ENCODE measurements around the gene C5orf15. TPM values are rescaled to one million over a fixed set of nuclear protein-coding genes. Genes with fewer than 3 reads are reported as not detected.

C5orf15 gene
- total RNA-seq, 1 donor from 2014 or later = 20.8 TPM

DNA sequence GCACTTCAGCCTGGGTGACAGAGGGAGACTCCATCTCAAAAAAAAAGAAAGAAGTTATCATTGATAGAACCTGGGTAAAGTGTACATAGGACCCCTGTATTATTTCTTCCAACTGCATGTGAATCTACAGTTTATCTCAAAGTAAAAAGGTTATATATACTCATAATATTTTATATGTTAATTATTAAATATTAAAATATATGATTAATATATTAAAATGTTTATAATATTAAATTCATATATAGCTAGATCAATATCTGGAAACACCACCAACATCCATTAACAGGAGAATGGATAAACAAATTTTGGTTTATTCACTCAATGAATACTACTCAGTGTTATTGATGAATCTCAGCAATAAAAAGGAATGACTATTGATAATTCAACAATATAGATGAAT lies 19.7 kb downstream of the C5orf15 start:
- Histone ChIP-seq H3K36me3 (ENCODE audit: control insufficient read depth, insufficient read depth, low read length) (no peaks in the 10 kb centered on the region), H3K27me3 (ENCODE audit: control insufficient read depth, insufficient read depth, low read length) (peaks cover 4% of the 10 kb centered on the region), H3K4me3 (ENCODE audit: low read depth, low read length) (no peak overlapping the region)
- TF ChIP-seq, protein P1, sequence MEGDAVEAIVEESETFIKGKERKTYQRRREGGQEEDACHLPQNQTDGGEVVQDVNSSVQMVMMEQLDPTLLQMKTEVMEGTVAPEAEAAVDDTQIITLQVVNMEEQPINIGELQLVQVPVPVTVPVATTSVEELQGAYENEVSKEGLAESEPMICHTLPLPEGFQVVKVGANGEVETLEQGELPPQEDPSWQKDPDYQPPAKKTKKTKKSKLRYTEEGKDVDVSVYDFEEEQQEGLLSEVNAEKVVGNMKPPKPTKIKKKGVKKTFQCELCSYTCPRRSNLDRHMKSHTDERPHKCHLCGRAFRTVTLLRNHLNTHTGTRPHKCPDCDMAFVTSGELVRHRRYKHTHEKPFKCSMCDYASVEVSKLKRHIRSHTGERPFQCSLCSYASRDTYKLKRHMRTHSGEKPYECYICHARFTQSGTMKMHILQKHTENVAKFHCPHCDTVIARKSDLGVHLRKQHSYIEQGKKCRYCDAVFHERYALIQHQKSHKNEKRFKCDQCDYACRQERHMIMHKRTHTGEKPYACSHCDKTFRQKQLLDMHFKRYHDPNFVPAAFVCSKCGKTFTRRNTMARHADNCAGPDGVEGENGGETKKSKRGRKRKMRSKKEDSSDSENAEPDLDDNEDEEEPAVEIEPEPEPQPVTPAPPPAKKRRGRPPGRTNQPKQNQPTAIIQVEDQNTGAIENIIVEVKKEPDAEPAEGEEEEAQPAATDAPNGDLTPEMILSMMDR (IDR thresholded peaks at IDR 0.05; ENCODE audit: insufficient read depth, low read length, severe bottlenecking) = no peak
- FAIRE-seq (no peak), DNase-seq (ENCODE audit: low read depth) (no peak)

DNA sequence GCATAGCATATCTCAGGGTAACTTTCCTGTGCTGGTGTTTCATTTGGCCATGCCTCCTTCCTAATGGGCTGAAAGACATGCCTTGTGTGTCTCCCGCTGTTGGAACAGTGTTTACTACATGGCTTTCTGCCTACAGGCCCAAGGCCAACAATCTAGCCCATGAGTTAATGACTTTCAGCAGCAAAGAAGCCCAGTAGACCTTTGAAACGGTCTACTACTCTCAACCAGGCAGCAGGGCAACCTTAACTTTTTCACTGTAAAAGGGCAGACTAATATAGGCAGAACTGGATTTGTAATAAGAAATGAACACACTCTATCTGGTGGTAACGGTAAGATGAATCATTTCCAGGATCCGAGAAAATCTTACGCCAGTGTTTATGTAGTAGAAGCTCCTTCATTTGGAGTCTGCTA lies 21.0 kb downstream of the C5orf15 start:
- no peaks in the 10 kb centered on the region for H3K36me3 ChIP-seq (ENCODE audit: control insufficient read depth, insufficient read depth, low read length)
- DNase-seq (ENCODE audit: low read depth) (no peak), FAIRE-seq (no peak)
- H3K4me3 ChIP-seq (ENCODE audit: low read depth, low read length) = no peak overlapping the region
- TF ChIP-seq, protein P1 (IDR thresholded peaks at IDR 0.05; ENCODE audit: insufficient read depth, low read length, severe bottlenecking) = no peak
- peaks cover 4% of the 10 kb centered on the region for H3K27me3 ChIP-seq (ENCODE audit: control insufficient read depth, insufficient read depth, low read length)

DNA sequence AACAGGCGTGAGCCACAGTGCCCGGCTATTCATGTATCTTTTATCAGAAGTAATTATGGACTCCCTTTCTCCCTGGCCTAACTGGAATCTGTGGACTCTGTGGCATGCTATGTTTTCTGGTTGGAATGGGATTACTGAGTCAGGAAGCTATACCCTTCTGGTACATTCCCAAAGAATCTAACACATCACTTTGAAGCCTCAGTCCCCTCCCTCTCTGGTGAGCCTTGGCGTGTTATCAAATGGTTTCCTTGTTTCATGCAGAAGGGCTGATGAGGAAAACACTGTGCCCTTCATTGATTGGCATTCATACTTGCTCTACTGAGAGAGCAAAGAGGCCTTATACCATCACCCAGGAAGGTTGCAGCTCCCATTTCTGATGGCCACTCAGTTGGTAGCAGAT lies 22.9 kb downstream of the C5orf15 start:
- DNase-seq (ENCODE audit: low read depth) (no peak), FAIRE-seq (no peak)
- no peak overlapping the region for H3K4me3 ChIP-seq (ENCODE audit: low read depth, low read length)

GRCh38 chr5:133944263-133945185 lies 23.9 kb downstream of the C5orf15 start:
- FAIRE-seq = no peak
- TF ChIP-seq, protein P1 (IDR thresholded peaks at IDR 0.05; ENCODE audit: insufficient read depth, low read length, severe bottlenecking) = peak; percentile 57
- no peak overlapping the region for H3K4me3 ChIP-seq (ENCODE audit: low read depth, low read length)
- H3K27me3 ChIP-seq (ENCODE audit: control insufficient read depth, insufficient read depth, low read length) = peaks cover 4% of the 10 kb centered on the region
- H3K36me3 ChIP-seq (ENCODE audit: control insufficient read depth, insufficient read depth, low read length) = no peaks in the 10 kb centered on the region
- peak; percentile 57 for DNase-seq (ENCODE audit: low read depth)

More for the DNA sequence above, 22.9 kb downstream of the C5orf15 start:
- no peaks in the 10 kb centered on the region for H3K36me3 ChIP-seq (ENCODE audit: control insufficient read depth, insufficient read depth, low read length)
- peaks cover 4% of the 10 kb centered on the region for H3K27me3 ChIP-seq (ENCODE audit: control insufficient read depth, insufficient read depth, low read length)
- TF ChIP-seq, protein P1 (IDR thresholded peaks at IDR 0.05; ENCODE audit: insufficient read depth, low read length, severe bottlenecking) = no peak

GRCh38 chr5:133943475-133943817 lies 25.0 kb downstream of the C5orf15 start:
- FAIRE-seq (no peak), DNase-seq (ENCODE audit: low read depth) (no peak)
- Histone ChIP-seq H3K36me3 (ENCODE audit: control insufficient read depth, insufficient read depth, low read length) (no peaks in the 10 kb centered on the region), H3K4me3 (ENCODE audit: low read depth, low read length) (no peak overlapping the region), H3K27me3 (ENCODE audit: control insufficient read depth, insufficient read depth, low read length) (peaks cover 4% of the 10 kb centered on the region)
- TF ChIP-seq, protein P1 (IDR thresholded peaks at IDR 0.05; ENCODE audit: insufficient read depth, low read length, severe bottlenecking) = no peak
